Endothelial cell of umbilical vein (primary cell): ENCODE results near the gene RAD18. TPM values are rescaled to one million over a fixed set of nuclear protein-coding genes. Genes with fewer than 3 reads are reported as not detected.

Experiments used
- BruUV-seq: library from RNA; stranded (reverse); fragments of 400-500 nt; replicated peaks from 2 replicates; lab custom pipeline; 2021; lab: Mats Ljungman, UMichigan
- CTCF ChIA-PET: fragments of 300-600, 350-600 bp; sonication (Branson Sonifier 250); formaldehyde crosslinking; loops from one replicate; lab custom pipeline; 2021; ENCODE audit warnings: antibody characterized with exemption, inconsistent platforms; lab: Charles Lee
- POLR2A ChIA-PET: fragments of 300-600, 350-600 bp; sonication (Branson Sonifier 250); formaldehyde crosslinking; loops from one replicate; lab custom pipeline; 2021; ENCODE audit warnings: antibody characterized with exemption, inconsistent platforms; lab: Charles Lee
- DNase-seq: peaks from one replicate; pipeline ENCODE4 v3.0.0-alpha.2; 2011; ENCODE audit warnings: low read depth, low spot score
- FAIRE-seq: peaks from 2 replicates; lab custom pipeline; 2011; peaks lifted over from hg19 to GRCh38; lab: Jason Lieb, UNC
- H2AFZ ChIP-seq: 2 replicates; pipeline ENCODE4 v1.6.0; 2012; ENCODE audit warnings: low read depth, low read length, control low read depth, inconsistent platforms
- H3K27ac ChIP-seq: 2 replicates; pipeline ENCODE4 v1.5.1; 2011; ENCODE audit warnings: low read depth, mild to moderate bottlenecking, control low read depth, low read length, moderate library complexity; ENCODE audit not compliant: insufficient read depth
- H3K27me3 ChIP-seq, 2 experiments: 2 replicates each; pipeline versions ENCODE4 v1.6.0 to v1.6.1; 2011; ENCODE audit warnings: low read length in 2 of 2, mixed read lengths in 1 of 2; ENCODE audit not compliant: control insufficient read depth in 2 of 2, insufficient read depth in 2 of 2
- H3K36me3 ChIP-seq, 2 experiments: 2 replicates in 1 of 2; 3 replicates in 1 of 2; pipeline ENCODE4 v1.5.1; 2011; ENCODE audit warnings: low read length in 2 of 2, mild to moderate bottlenecking in 1 of 2, moderate library complexity in 1 of 2; ENCODE audit not compliant: control insufficient read depth in 2 of 2, insufficient read depth in 2 of 2; ENCODE audit errors: extremely low read depth in 1 of 2
- H3K4me1 ChIP-seq: 3 replicates; pipeline ENCODE4 v1.5.1; 2011; ENCODE audit warnings: mild to moderate bottlenecking, low read length; ENCODE audit not compliant: control insufficient read depth, insufficient read depth; ENCODE audit errors: extremely low read depth
- H3K4me2 ChIP-seq: 2 replicates; pipeline ENCODE4 v1.6.1; 2011; ENCODE audit warnings: low read length, control low read depth, mixed read lengths; ENCODE audit not compliant: insufficient read depth
- H3K4me3 ChIP-seq, 3 experiments: fragments of 200-600 bp in 1 of 3; sonication (generic), shearing (Covaris generic) in 1 of 3; replicated peaks in 1 of 3; 2 replicates each; pipeline ENCODE4 v1.5.1; 2011 to 2016; ENCODE audit warnings: control low read depth in 3 of 3, low read length in 3 of 3, mild to moderate bottlenecking in 2 of 3, inconsistent platforms in 1 of 3, low read depth in 1 of 3, moderate library complexity in 1 of 3; ENCODE audit not compliant: insufficient read depth in 1 of 3
- H3K79me2 ChIP-seq: 2 replicates; pipeline ENCODE4 v1.6.0; 2012; ENCODE audit warnings: low read length, inconsistent platforms; ENCODE audit not compliant: control insufficient read depth, insufficient read depth
- H3K9ac ChIP-seq: replicated peaks from 2 replicates; pipeline ENCODE3; 2011; ENCODE audit warnings: low read length, control low read depth; ENCODE audit not compliant: insufficient read depth; ENCODE audit errors: extremely low read depth
- H3K9me1 ChIP-seq: replicated peaks from 3 replicates; pipeline ENCODE4 v1.6.0; 2011; ENCODE audit warnings: mild to moderate bottlenecking, low read length; ENCODE audit not compliant: control insufficient read depth, insufficient read depth; ENCODE audit errors: extremely low read depth
- H3K9me3 ChIP-seq: replicated peaks from 2 replicates; pipeline ENCODE4 v1.5.1; 2012; ENCODE audit warnings: low read length, inconsistent platforms; ENCODE audit not compliant: control insufficient read depth, insufficient read depth
- H4K20me1 ChIP-seq: replicated peaks from 2 replicates; pipeline ENCODE3; 2011; ENCODE audit warnings: mild to moderate bottlenecking, low read length; ENCODE audit not compliant: control insufficient read depth, insufficient read depth; ENCODE audit errors: extremely low read depth
- CTCF ChIP-seq, 2 donors: IDR thresholded peaks; 1 replicate in 1 of 2; 2 replicates in 1 of 2; pipeline ENCODE4 v1.5.1; 2011; ENCODE audit warnings: low read length in 2 of 2, mild to moderate bottlenecking in 2 of 2, moderate library complexity in 2 of 2, control low read depth in 1 of 2, inconsistent platforms in 1 of 2, low read depth in 1 of 2; ENCODE audit not compliant: insufficient read depth in 1 of 2; ENCODE audit errors: extremely low read depth in 1 of 2
- EZH2 ChIP-seq: IDR thresholded peaks from 2 replicates; pipeline ENCODE4 v1.6.1; 2012; ENCODE audit warnings: borderline replicate concordance, low read depth, mild to moderate bottlenecking, moderate library complexity, low read length, inconsistent platforms; ENCODE audit not compliant: severe bottlenecking
- FOS ChIP-seq: IDR thresholded peaks from 2 replicates; pipeline ENCODE4 v1.6.1; 2011; ENCODE audit warnings: mild to moderate bottlenecking, low read length, moderate library complexity, borderline replicate concordance; ENCODE audit not compliant: insufficient read depth
- GATA2 ChIP-seq: IDR thresholded peaks from 2 replicates; pipeline ENCODE4 v1.7.0; 2011; ENCODE audit warnings: low read depth, mild to moderate bottlenecking, moderate library complexity, mixed read lengths, low read length; ENCODE audit not compliant: insufficient read length, insufficient read depth
- JUN ChIP-seq: IDR thresholded peaks from 2 replicates; pipeline ENCODE4 v1.6.1; 2011; ENCODE audit warnings: borderline replicate concordance, low read depth; ENCODE audit not compliant: insufficient read length, insufficient read depth
- MAX ChIP-seq: IDR thresholded peaks from 2 replicates; pipeline ENCODE4 v1.6.1; 2011; ENCODE audit not compliant: insufficient read depth, insufficient read length
- MYC ChIP-seq: IDR thresholded peaks from one replicate; pipeline ENCODE4 v1.6.1; 2011; ENCODE audit warnings: mild to moderate bottlenecking, low read depth, low read length
- POLR2A ChIP-seq: IDR thresholded peaks from 2 replicates; pipeline ENCODE4 v1.6.1; 2012; ENCODE audit warnings: low read depth, mild to moderate bottlenecking, control low read depth, low read length
- POLR2AphosphoS5 ChIP-seq: IDR thresholded peaks from 2 replicates; pipeline ENCODE4 v1.6.1; 2012; ENCODE audit warnings: low read depth, mild to moderate bottlenecking, control low read depth, low read length, moderate library complexity; ENCODE audit not compliant: insufficient read depth
- dilution Hi-C: fragments of 300-500 bp; cut with MboI; formaldehyde crosslinking; loops from one replicate; pipeline ENCODE4 v1.15.0; 2019; ENCODE audit warnings: low sequenced_read_pairs; ENCODE audit not compliant: extremely low pct_ligation_motif_present
- intact Hi-C: fragments of 100-400 bp; cut with micrococcal nuclease; formaldehyde crosslinking; loops from one replicate; pipeline ENCODE4 v1.10.0; 2022
- polyA plus RNA-seq, 4 experiments: library from polyadenylated mRNA; depleted of rRNA in 3 of 4; stranded (reverse) in 3 of 4; unstranded in 1 of 4; fragments of >200 nt; gene quantifications; 2 replicates each; pipeline versions ENCODE4 v1.2.1 to v1.2.3, GENCODE V29; 2011 to 2012; ENCODE audit warnings: missing spikeins in 1 of 4
- total RNA-seq: library from RNA; stranded (reverse); gene quantifications from 2 replicates; pipeline ENCODE4 v1.2.3, GENCODE V29; 2021

RAD18 gene
- total and polyA plus RNA-seq, 2 donors (not counting 3 experiments of a cell fraction or from before 2014, with no cell fraction given) = 7.9 to 23.8 TPM

- no peaks in the 10 kb centered on the region for H3K9me3 ChIP-seq
- TF ChIP-seq CTCF (IDR thresholded peaks at IDR 0.05; ENCODE audit: extremely low read depth in 1 of 2, insufficient read depth in 1 of 2, low read depth in 1 of 2, low read length in 2 of 2) = no peak
- TF ChIP-seq MYC = no peak
- no peak for TF ChIP-seq EZH2
- no peak for TF ChIP-seq POLR2AphosphoS5
- TF ChIP-seq FOS = no peak
- no peak for TF ChIP-seq POLR2A
- no peak for TF ChIP-seq JUN
- no peak for TF ChIP-seq GATA2
- TF ChIP-seq MAX = no peak
- POLR2A ChIA-PET = no interaction called here
- no peaks in the 10 kb centered on the region for H4K20me1 ChIP-seq
- CTCF ChIA-PET = interaction anchor here (1.1 kb wide), 1 partner anchor 73 kb away, joined by 3 read pairs; the partner anchor contains the start of gene OXTR
- DNase-seq (no peak), FAIRE-seq (no peak)
- BruUV-seq = no TSS peak
- peaks cover 6% of the 10 kb centered on the region for H3K4me1 ChIP-seq
- no peaks in the 10 kb centered on the region for H3K36me3 ChIP-seq
- H3K9me1 ChIP-seq = no peaks in the 10 kb centered on the region
- H3K27me3 ChIP-seq = no peaks in the 10 kb centered on the region
- dilution Hi-C loops (no loop called here), intact Hi-C loops (no loop called here)
- H2AFZ ChIP-seq = no peak overlapping the region
- H3K4me2 ChIP-seq = no peak overlapping the region
- H3K4me3 ChIP-seq = no peak overlapping the region
- no peak overlapping the region for H3K27ac ChIP-seq
- H3K79me2 ChIP-seq = no peaks in the 10 kb centered on the region
- H3K9ac ChIP-seq = no peak overlapping the region
Observed at GRCh38 chr3:8842293-8842692, 121.0 kb downstream of the RAD18 start.
